SK-N-SH treated with all-trans-retinoic acid at 6 μM for 48 hours (cell line): ENCODE measurements around the gene MBTD1.
"Not testable (repeated sequence)": the region's sequence is repeated elsewhere in the genome, so short reads cannot be mapped to it uniquely, and the experiment has no call there.

Experiments used
- ATAC-seq: fragments of 200-7000 bp; cut with Tn5 transposase; 3 replicates; pipeline ENCODE4 v1.9.1; 2020; ENCODE audit warnings: mild to moderate bottlenecking, moderate library complexity
- ARNTL ChIP-seq: fragments of 450-650 bp; formaldehyde crosslinking; IDR thresholded peaks from 2 replicates; pipeline ENCODE4 v1.5.0; 2020; ENCODE audit warnings: low read depth, mild to moderate bottlenecking, moderate library complexity, borderline replicate concordance
- BACH2 ChIP-seq: fragments of 250-450 bp; sonication (Bioruptor Pico); IDR thresholded peaks from 2 replicates; pipeline ENCODE4 v1.9.0; 2021; ENCODE audit warnings: mild to moderate bottlenecking, borderline replicate concordance
- CSDC2 ChIP-seq: fragments of 250-450 bp; sonication (Bioruptor Pico); IDR thresholded peaks from 2 replicates; pipeline ENCODE4 v1.5.0; 2020; ENCODE audit warnings: mild to moderate bottlenecking, moderate library complexity
- ESRRG ChIP-seq: fragments of 250-450 bp; sonication (Bioruptor Pico); IDR thresholded peaks from 2 replicates; pipeline ENCODE4 v1.6.1; 2021; ENCODE audit warnings: mild to moderate bottlenecking
- GLIS3 ChIP-seq: fragments of 250-450 bp; sonication (Bioruptor Pico); IDR thresholded peaks from 2 replicates; pipeline ENCODE4 v1.5.0; 2020; ENCODE audit warnings: mild to moderate bottlenecking, moderate library complexity
- ISL1 ChIP-seq: fragments of 250-450 bp; sonication (Bioruptor Pico); IDR thresholded peaks from 2 replicates; pipeline ENCODE4 v2.1.2; 2022; ENCODE audit warnings: mild to moderate bottlenecking, moderate library complexity
- OSR1 ChIP-seq: fragments of 250-450 bp; sonication (Bioruptor Pico); IDR thresholded peaks from 2 replicates; pipeline ENCODE4 v1.8.0; 2022; ENCODE audit warnings: moderate library complexity, mild to moderate bottlenecking, inconsistent platforms
- PPARA ChIP-seq: fragments of 250-450 bp; sonication (Bioruptor Pico); IDR thresholded peaks from 2 replicates; pipeline ENCODE4 v1.5.0; 2020; ENCODE audit warnings: mild to moderate bottlenecking, borderline replicate concordance
- RARB ChIP-seq: fragments of 250-450 bp; sonication (Bioruptor Pico); IDR thresholded peaks from 2 replicates; pipeline ENCODE4 v1.8.0; 2021; ENCODE audit warnings: mild to moderate bottlenecking, moderate library complexity
- SNAI2 ChIP-seq: fragments of 250-450 bp; sonication (Bioruptor Pico); IDR thresholded peaks from 2 replicates; pipeline ENCODE4 v1.5.0; 2020; ENCODE audit warnings: mild to moderate bottlenecking, moderate library complexity
- TCF4 ChIP-seq: fragments of 250-450 bp; sonication (Bioruptor Pico); IDR thresholded peaks from 2 replicates; pipeline ENCODE4 v1.8.0; 2021; ENCODE audit warnings: mild to moderate bottlenecking, moderate library complexity, borderline replicate concordance
- TOX ChIP-seq: fragments of 250-450 bp; sonication (Bioruptor Pico); IDR thresholded peaks from 2 replicates; pipeline ENCODE4 v1.8.0; 2021; ENCODE audit warnings: mild to moderate bottlenecking, moderate library complexity, borderline replicate concordance
- ZC3H10 ChIP-seq: fragments of 250-450 bp; sonication (Bioruptor Pico); IDR thresholded peaks from 2 replicates; pipeline ENCODE4 v1.5.1; 2021; ENCODE audit warnings: mild to moderate bottlenecking, moderate library complexity
- ZFP3 ChIP-seq: fragments of 250-450 bp; sonication (Bioruptor Pico); IDR thresholded peaks from 2 replicates; pipeline ENCODE4 v1.5.0; 2020; ENCODE audit warnings: mild to moderate bottlenecking, moderate library complexity
- ZFP30 ChIP-seq: fragments of 450-650 bp; formaldehyde crosslinking; IDR thresholded peaks from 2 replicates; pipeline ENCODE4 v1.5.0; 2022; ENCODE audit warnings: mild to moderate bottlenecking, moderate library complexity
- ZNF565 ChIP-seq: fragments of 450-650 bp; formaldehyde crosslinking; conservative IDR thresholded peaks from 2 replicates; pipeline ENCODE4 v1.5.0; 2020; ENCODE audit warnings: low read depth, mild to moderate bottlenecking, moderate library complexity
- ZNF70 ChIP-seq: fragments of 450-650 bp; formaldehyde crosslinking; IDR thresholded peaks from 2 replicates; pipeline ENCODE4 v1.5.0; 2020; ENCODE audit warnings: mild to moderate bottlenecking, moderate library complexity
- ZNF8 ChIP-seq: fragments of 450-650 bp; formaldehyde crosslinking; IDR thresholded peaks from 2 replicates; pipeline ENCODE4 v1.5.0; 2020; ENCODE audit warnings: mild to moderate bottlenecking, moderate library complexity
- TF ChIP-seq, protein P1 (sequence below): fragments of 250-450 bp; sonication (Bioruptor Pico); IDR thresholded peaks from 2 replicates; pipeline ENCODE4 v1.5.1; 2020; ENCODE audit warnings: low read depth, mild to moderate bottlenecking, moderate library complexity
- TF ChIP-seq, protein P2 (sequence below): fragments of 250-450 bp; sonication (Bioruptor Pico); IDR thresholded peaks from 2 replicates; pipeline ENCODE4 v1.8.0; 2020; ENCODE audit warnings: mild to moderate bottlenecking, moderate library complexity, borderline replicate concordance
- TF ChIP-seq, protein P3 (sequence below): fragments of 250-450 bp; sonication (Bioruptor Pico); IDR thresholded peaks from 2 replicates; pipeline ENCODE4 v1.5.1; 2021; ENCODE audit warnings: mild to moderate bottlenecking, moderate library complexity
- TF ChIP-seq, protein P4 (sequence below): fragments of 250-450 bp; sonication (Bioruptor Pico); IDR thresholded peaks from 2 replicates; pipeline ENCODE4 v1.5.0; 2020; ENCODE audit warnings: mild to moderate bottlenecking, moderate library complexity
- TF ChIP-seq, protein P5 (sequence below): fragments of 250-450 bp; sonication (Bioruptor Pico); IDR thresholded peaks from 2 replicates; pipeline ENCODE4 v1.8.0; 2021; ENCODE audit warnings: low read depth, mild to moderate bottlenecking, moderate library complexity, borderline replicate concordance

Gene MBTD1

DNA sequence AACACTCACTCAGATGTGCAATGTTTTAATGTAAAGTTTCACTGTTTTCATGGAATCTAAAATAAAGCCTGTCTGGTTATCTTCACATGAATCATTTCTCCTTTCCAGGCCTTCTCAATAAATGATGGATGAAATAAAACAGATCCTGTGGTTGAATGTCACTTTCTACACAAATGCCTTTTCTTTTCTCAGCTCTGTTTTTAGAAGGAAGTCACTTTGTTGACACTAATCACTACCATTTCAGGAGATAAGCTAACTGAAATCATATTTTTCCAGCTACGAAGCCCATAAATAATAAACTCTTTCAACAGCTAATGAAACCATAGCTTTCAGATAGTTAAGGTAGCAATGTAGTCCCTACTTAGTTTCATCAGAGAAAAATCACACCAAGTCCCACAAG is 75.7 kb downstream of the MBTD1 start:
- TF ChIP-seq, protein P1, sequence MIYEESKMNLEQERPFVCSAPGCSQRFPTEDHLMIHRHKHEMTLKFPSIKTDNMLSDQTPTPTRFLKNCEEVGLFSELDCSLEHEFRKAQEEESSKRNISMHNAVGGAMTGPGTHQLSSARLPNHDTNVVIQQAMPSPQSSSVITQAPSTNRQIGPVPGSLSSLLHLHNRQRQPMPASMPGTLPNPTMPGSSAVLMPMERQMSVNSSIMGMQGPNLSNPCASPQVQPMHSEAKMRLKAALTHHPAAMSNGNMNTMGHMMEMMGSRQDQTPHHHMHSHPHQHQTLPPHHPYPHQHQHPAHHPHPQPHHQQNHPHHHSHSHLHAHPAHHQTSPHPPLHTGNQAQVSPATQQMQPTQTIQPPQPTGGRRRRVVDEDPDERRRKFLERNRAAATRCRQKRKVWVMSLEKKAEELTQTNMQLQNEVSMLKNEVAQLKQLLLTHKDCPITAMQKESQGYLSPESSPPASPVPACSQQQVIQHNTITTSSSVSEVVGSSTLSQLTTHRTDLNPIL (CRISPR knock-in tag): peak; percentile 82
- TF ChIP-seq ISL1 (CRISPR knock-in tag) (peak; percentile 95), ZFP30 (CRISPR knock-in tag) (no peak), ZNF8 (CRISPR knock-in tag) (peak; percentile 48; the same call in 1 of the 2 replicates), ZC3H10 (CRISPR knock-in tag) (no peak), TCF4 (CRISPR knock-in tag) (peak; percentile 100), OSR1 (no peak), BACH2 (CRISPR knock-in tag) (no peak), PPARA (CRISPR knock-in tag) (no peak), CSDC2 (no peak), SNAI2 (CRISPR knock-in tag) (no peak; the same call in 1 of the 2 replicates), RARB (no peak), ZFP3 (CRISPR knock-in tag) (peak; percentile 74), ESRRG (CRISPR knock-in tag) (no peak), ZNF70 (peak; percentile 52; the same call in 1 of the 2 replicates), ARNTL (0 out of 2 replicates have a peak, but pooled peaks have one; percentile 44), GLIS3 (0 out of 2 replicates have a peak, but pooled peaks have one; percentile 67), TOX (peak; percentile 51), ZNF565 (CRISPR knock-in tag) (peak; percentile 74)
- TF ChIP-seq, protein P2, sequence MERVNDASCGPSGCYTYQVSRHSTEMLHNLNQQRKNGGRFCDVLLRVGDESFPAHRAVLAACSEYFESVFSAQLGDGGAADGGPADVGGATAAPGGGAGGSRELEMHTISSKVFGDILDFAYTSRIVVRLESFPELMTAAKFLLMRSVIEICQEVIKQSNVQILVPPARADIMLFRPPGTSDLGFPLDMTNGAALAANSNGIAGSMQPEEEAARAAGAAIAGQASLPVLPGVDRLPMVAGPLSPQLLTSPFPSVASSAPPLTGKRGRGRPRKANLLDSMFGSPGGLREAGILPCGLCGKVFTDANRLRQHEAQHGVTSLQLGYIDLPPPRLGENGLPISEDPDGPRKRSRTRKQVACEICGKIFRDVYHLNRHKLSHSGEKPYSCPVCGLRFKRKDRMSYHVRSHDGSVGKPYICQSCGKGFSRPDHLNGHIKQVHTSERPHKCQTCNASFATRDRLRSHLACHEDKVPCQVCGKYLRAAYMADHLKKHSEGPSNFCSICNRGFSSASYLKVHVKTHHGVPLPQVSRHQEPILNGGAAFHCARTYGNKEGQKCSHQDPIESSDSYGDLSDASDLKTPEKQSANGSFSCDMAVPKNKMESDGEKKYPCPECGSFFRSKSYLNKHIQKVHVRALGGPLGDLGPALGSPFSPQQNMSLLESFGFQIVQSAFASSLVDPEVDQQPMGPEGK (CRISPR knock-in tag): peak; percentile 87; the same call in 1 of the 2 replicates
- TF ChIP-seq, protein P3, sequence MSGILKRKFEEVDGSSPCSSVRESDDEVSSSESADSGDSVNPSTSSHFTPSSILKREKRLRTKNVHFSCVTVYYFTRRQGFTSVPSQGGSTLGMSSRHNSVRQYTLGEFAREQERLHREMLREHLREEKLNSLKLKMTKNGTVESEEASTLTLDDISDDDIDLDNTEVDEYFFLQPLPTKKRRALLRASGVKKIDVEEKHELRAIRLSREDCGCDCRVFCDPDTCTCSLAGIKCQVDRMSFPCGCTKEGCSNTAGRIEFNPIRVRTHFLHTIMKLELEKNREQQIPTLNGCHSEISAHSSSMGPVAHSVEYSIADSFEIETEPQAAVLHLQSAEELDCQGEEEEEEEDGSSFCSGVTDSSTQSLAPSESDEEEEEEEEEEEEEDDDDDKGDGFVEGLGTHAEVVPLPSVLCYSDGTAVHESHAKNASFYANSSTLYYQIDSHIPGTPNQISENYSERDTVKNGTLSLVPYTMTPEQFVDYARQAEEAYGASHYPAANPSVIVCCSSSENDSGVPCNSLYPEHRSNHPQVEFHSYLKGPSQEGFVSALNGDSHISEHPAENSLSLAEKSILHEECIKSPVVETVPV (CRISPR knock-in tag): peak; percentile 62; the same call in 1 of the 2 replicates
- TF ChIP-seq, protein P4, sequence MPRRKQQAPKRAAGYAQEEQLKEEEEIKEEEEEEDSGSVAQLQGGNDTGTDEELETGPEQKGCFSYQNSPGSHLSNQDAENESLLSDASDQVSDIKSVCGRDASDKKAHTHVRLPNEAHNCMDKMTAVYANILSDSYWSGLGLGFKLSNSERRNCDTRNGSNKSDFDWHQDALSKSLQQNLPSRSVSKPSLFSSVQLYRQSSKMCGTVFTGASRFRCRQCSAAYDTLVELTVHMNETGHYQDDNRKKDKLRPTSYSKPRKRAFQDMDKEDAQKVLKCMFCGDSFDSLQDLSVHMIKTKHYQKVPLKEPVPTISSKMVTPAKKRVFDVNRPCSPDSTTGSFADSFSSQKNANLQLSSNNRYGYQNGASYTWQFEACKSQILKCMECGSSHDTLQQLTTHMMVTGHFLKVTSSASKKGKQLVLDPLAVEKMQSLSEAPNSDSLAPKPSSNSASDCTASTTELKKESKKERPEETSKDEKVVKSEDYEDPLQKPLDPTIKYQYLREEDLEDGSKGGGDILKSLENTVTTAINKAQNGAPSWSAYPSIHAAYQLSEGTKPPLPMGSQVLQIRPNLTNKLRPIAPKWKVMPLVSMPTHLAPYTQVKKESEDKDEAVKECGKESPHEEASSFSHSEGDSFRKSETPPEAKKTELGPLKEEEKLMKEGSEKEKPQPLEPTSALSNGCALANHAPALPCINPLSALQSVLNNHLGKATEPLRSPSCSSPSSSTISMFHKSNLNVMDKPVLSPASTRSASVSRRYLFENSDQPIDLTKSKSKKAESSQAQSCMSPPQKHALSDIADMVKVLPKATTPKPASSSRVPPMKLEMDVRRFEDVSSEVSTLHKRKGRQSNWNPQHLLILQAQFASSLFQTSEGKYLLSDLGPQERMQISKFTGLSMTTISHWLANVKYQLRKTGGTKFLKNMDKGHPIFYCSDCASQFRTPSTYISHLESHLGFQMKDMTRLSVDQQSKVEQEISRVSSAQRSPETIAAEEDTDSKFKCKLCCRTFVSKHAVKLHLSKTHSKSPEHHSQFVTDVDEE (CRISPR knock-in tag): peak; percentile 94
- TF ChIP-seq, protein P5, sequence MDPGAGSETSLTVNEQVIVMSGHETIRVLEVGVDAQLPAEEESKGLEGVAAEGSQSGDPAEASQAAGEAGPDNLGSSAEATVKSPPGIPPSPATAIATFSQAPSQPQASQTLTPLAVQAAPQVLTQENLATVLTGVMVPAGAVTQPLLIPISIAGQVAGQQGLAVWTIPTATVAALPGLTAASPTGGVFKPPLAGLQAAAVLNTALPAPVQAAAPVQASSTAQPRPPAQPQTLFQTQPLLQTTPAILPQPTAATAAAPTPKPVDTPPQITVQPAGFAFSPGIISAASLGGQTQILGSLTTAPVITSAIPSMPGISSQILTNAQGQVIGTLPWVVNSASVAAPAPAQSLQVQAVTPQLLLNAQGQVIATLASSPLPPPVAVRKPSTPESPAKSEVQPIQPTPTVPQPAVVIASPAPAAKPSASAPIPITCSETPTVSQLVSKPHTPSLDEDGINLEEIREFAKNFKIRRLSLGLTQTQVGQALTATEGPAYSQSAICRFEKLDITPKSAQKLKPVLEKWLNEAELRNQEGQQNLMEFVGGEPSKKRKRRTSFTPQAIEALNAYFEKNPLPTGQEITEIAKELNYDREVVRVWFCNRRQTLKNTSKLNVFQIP: no peak
- ATAC-seq: peak; percentile 47

DNA sequence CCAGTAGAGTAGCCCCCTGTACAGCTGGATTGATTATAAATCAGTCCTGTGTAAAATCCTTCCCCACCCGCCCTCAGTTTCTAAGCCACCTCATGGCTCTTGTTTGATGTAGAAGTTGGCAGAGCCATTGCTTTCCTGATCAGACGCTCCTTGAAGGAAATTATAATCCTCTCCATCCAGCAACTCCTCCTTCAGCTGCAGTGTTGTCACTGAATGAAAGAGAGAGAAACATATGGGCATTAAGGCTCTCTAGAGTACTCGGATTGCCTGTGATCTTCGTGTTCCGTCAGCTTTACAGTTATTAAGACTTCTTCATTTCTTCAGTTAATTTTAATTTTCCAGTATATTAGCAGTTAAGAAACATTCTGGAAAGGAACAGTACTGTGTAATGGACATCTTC is 79.4 kb downstream of the MBTD1 start:
- TF ChIP-seq, protein P1 (CRISPR knock-in tag): no peak
- TF ChIP-seq PPARA (CRISPR knock-in tag) (no peak), ZNF8 (CRISPR knock-in tag) (no peak), BACH2 (CRISPR knock-in tag) (no peak), ZC3H10 (CRISPR knock-in tag) (no peak), ARNTL (no peak), CSDC2 (no peak), OSR1 (no peak)
- TF ChIP-seq, protein P5: no peak
- TF ChIP-seq, protein P4 (CRISPR knock-in tag): no peak
- no peak for ATAC-seq

DNA sequence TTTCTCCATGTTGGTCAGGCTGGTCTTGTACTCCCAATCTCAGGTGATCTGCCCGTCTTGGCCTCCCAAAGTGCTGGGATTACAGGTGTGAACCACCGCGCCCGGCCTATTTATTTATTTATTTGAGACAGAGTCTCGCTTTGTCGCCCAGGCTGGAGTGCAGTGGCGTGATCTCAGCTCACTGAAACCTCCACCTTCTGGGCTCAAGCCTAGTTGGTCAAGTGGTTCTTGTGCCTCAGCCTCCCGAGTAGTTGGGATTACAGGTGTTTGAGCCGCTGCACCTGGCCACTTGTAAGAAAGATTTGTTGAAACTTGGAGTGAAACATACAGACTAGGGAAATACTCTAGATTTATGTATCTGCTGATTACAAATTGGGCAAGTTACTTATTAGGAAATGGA is 87.8 kb downstream of the MBTD1 start:
- ATAC-seq: not testable (repeated sequence)
